ENCODE measurements around the gene TNFRSF14.

The TNFRSF14 gene

GRCh38 chr1:2556277-2556677 lies at the start of gene TNFRSF14:
TSS of gene TNFRSF14 (plus strand) at chr1:2556371. CDS start at chr1:2556665, 294 bp downstream.
- peak; percentile 48 to 60 for DNase-seq (ENCODE audit: low read depth in 2 of 2)

- no peak for DNase-seq (ENCODE audit: low read depth in 2 of 2)
Observed at GRCh38 chr1:2506901-2507565, 49.1 kb upstream of the TNFRSF14 start.

GRCh38 chr1:2507744-2508155 lies 48.4 kb upstream of the TNFRSF14 start:
- DNase-seq (ENCODE audit: low read depth in 2 of 2): no peak

GRCh38 chr1:2508180-2508579 lies 48.0 kb upstream of the TNFRSF14 start:
- DNase-seq (ENCODE audit: low read depth in 2 of 2): no peak

- DNase-seq (ENCODE audit: low read depth in 2 of 2): no peak
Observed at GRCh38 chr1:2508751-2509150, 47.4 kb upstream of the TNFRSF14 start.

- no peak for DNase-seq (ENCODE audit: low read depth in 2 of 2)
Observed at GRCh38 chr1:2509589-2509988, 46.6 kb upstream of the TNFRSF14 start.

GRCh38 chr1:2510366-2511155 lies 45.6 kb upstream of the TNFRSF14 start:
- DNase-seq (ENCODE audit: low read depth in 2 of 2): no peak

- no peak for DNase-seq (ENCODE audit: low read depth in 2 of 2)
Observed at GRCh38 chr1:2512862-2513421, 43.2 kb upstream of the TNFRSF14 start.

GRCh38 chr1:2513939-2514652 lies 42.1 kb upstream of the TNFRSF14 start:
- DNase-seq (ENCODE audit: low read depth in 2 of 2): no peak

GRCh38 chr1:2514863-2515762 lies 41.1 kb upstream of the TNFRSF14 start:
- DNase-seq (ENCODE audit: low read depth in 2 of 2): no peak

- no peak for DNase-seq (ENCODE audit: low read depth in 2 of 2)
Observed at GRCh38 chr1:2515763-2516080, 40.4 kb upstream of the TNFRSF14 start.

- DNase-seq (ENCODE audit: low read depth in 2 of 2): no peak
Observed at GRCh38 chr1:2516124-2516523, 40.0 kb upstream of the TNFRSF14 start.

GRCh38 chr1:2516946-2517345 lies 39.2 kb upstream of the TNFRSF14 start:
- DNase-seq (ENCODE audit: low read depth in 2 of 2): no peak

GRCh38 chr1:2517966-2518365 lies 38.2 kb upstream of the TNFRSF14 start:
- no peak for DNase-seq (ENCODE audit: low read depth in 2 of 2)

GRCh38 chr1:2518528-2518927 lies 37.6 kb upstream of the TNFRSF14 start:
- DNase-seq (ENCODE audit: low read depth in 2 of 2): no peak

- DNase-seq (ENCODE audit: low read depth in 2 of 2): no peak
Observed at GRCh38 chr1:2519029-2519685, 37.0 kb upstream of the TNFRSF14 start.

GRCh38 chr1:2519729-2520128 lies 36.4 kb upstream of the TNFRSF14 start:
- DNase-seq (ENCODE audit: low read depth in 2 of 2): no peak

- DNase-seq (ENCODE audit: low read depth in 2 of 2): no peak
Observed at GRCh38 chr1:2520206-2520605, 36.0 kb upstream of the TNFRSF14 start.

GRCh38 chr1:2520806-2521205 lies 35.4 kb upstream of the TNFRSF14 start:
- no peak for DNase-seq (ENCODE audit: low read depth in 2 of 2)

- no peak for DNase-seq (ENCODE audit: low read depth in 2 of 2)
Observed at GRCh38 chr1:2522230-2522629, 33.9 kb upstream of the TNFRSF14 start.

All from activated CD4-positive, alpha-beta T cell treated with anti-CD3 and anti-CD28 coated beads for 24 hours (primary cell).